NB4 (cell line): Measurements from ENCODE around the gene CD79A.

Experiments
- CTCF ChIP-seq: IDR thresholded peaks from one replicate; pipeline ENCODE4 v1.5.1; 2012; ENCODE audit warnings: low read depth, low read length
- POLR2A ChIP-seq: IDR thresholded peaks from 2 replicates; pipeline ENCODE4 v1.6.1; 2011; ENCODE audit warnings: mild to moderate bottlenecking; ENCODE audit not compliant: insufficient read length; ENCODE audit errors: extremely low read depth

- TF ChIP-seq CTCF: no peak
- TF ChIP-seq POLR2A: no peak
Observed at GRCh38 chr19:41929536-41930071, 52.5 kb downstream of the CD79A start.
